ENCODE results near the gene NDUFS1. TPM values are rescaled to one million over a fixed set of nuclear protein-coding genes. Genes with fewer than 3 reads are reported as not detected.

Gene NDUFS1
- total and polyA plus RNA-seq, 2 donors (not counting 1 experiment from before 2014, with no cell fraction given), result 12.3 to 46.3 TPM

GRCh38 chr2:206150168-206150567 lies 9.1 kb downstream of the NDUFS1 start:
- Histone ChIP-seq H2AFZ (ENCODE audit: insufficient read depth, low read depth, low read length, poor library complexity, severe bottlenecking) (no peak overlapping the region), H3K4me1 (ENCODE audit: control insufficient read depth in 2 of 2, insufficient read depth in 2 of 2, low read length in 2 of 2) (no peaks in the 10 kb centered on the region), H3K9ac (ENCODE audit: low read length) (no peak overlapping the region), H3K9me3 (ENCODE audit: control extremely low read depth in 1 of 3, control insufficient read depth in 2 of 3, insufficient read depth in 1 of 3, low read length in 2 of 3) (no peaks in the 10 kb centered on the region), H3K4me3 (ENCODE audit: control extremely low read depth in 1 of 5, extremely low read depth in 1 of 5, insufficient read depth in 1 of 5, low read depth in 2 of 5, low read length in 4 of 5) (no peak overlapping the region), H3K36me3 (replicated peaks in 1 of 2; ENCODE audit: control extremely low read depth in 1 of 2, control insufficient read depth in 1 of 2, extremely low read depth in 1 of 2, insufficient read depth in 2 of 2, low read length in 1 of 2) (peaks cover 10 to 54% of the 10 kb centered on the region in 2 experiments), H3K4me2 (replicated peaks; ENCODE audit: low read depth, low read length, poor library complexity, severe bottlenecking) (no peak overlapping the region), H4K20me1 (ENCODE audit: control insufficient read depth, insufficient read depth, low read length, poor library complexity, severe bottlenecking) (peaks cover 24% of the 10 kb centered on the region), H3K27me3 (replicated peaks in 1 of 4; ENCODE audit: control extremely low read depth in 1 of 4, control insufficient read depth in 3 of 4, insufficient read depth in 4 of 4, low read length in 3 of 4) (no peaks in the 10 kb centered on the region), H3K27ac (ENCODE audit: low read length in 2 of 2) (peak overlapping the region in 1 of 2 donors; percentile 2), H3K79me2 (ENCODE audit: control insufficient read depth, insufficient read depth, low read length) (peaks cover 27% of the 10 kb centered on the region)
- H3K27ac Mint-ChIP-seq, result no peak overlapping the region
- ChIA-PET CTCF (interaction anchor here (0.6 kb wide), 1 partner anchor 32 kb away, joined by 4 read pairs; no protein-coding TSS in a partner anchor), POLR2A (no interaction called here)
- no peak for TF ChIP-seq EZH2 (IDR thresholded peaks at IDR 0.05; ENCODE audit: borderline replicate concordance, insufficient read depth, low read depth, low read length, poor library complexity, severe bottlenecking)
- TF ChIP-seq CTCF (IDR thresholded peaks at IDR 0.05), result no peak
- peaks cover 10% of the 10 kb centered on the region for H3K4me1 Mint-ChIP-seq
- H3K4me3 Mint-ChIP-seq, result no peak overlapping the region
- H3K27me3 Mint-ChIP-seq, result no peaks in the 10 kb centered on the region
- ATAC-seq (ENCODE audit: low read depth), result no peak
- intact Hi-C loops (cut with micrococcal nuclease), result no loop called here
- H3K9me3 Mint-ChIP-seq (ENCODE audit: insufficient read depth), result no peaks in the 10 kb centered on the region
- no peak for DNase-seq
- 100% methylated on average over 1 of the region's 1 CpG for WGBS (ENCODE audit: insufficient coverage)

- CTCF ChIA-PET, result no interaction called here
- Histone ChIP-seq H3K79me2 (ENCODE audit: control insufficient read depth, insufficient read depth, low read length) (peaks cover 20% of the 10 kb centered on the region), H3K9ac (ENCODE audit: low read length) (no peak overlapping the region), H3K27me3 (replicated peaks in 1 of 4; ENCODE audit: control extremely low read depth in 1 of 4, control insufficient read depth in 3 of 4, insufficient read depth in 4 of 4, low read length in 3 of 4) (no peaks in the 10 kb centered on the region), H3K4me1 (ENCODE audit: control insufficient read depth in 2 of 2, insufficient read depth in 2 of 2, low read length in 2 of 2) (no peaks in the 10 kb centered on the region), H3K36me3 (replicated peaks in 1 of 2; ENCODE audit: control extremely low read depth in 1 of 2, control insufficient read depth in 1 of 2, extremely low read depth in 1 of 2, insufficient read depth in 2 of 2, low read length in 1 of 2) (peaks cover 10 to 62% of the 10 kb centered on the region in 2 experiments), H3K4me3 (ENCODE audit: control extremely low read depth in 1 of 5, extremely low read depth in 1 of 5, insufficient read depth in 1 of 5, low read depth in 2 of 5, low read length in 4 of 5) (no peak overlapping the region), H2AFZ (ENCODE audit: insufficient read depth, low read depth, low read length, poor library complexity, severe bottlenecking) (no peak overlapping the region), H3K27ac (ENCODE audit: low read length in 2 of 2) (no peak overlapping the region), H3K4me2 (replicated peaks; ENCODE audit: low read depth, low read length, poor library complexity, severe bottlenecking) (no peak overlapping the region), H4K20me1 (ENCODE audit: control insufficient read depth, insufficient read depth, low read length, poor library complexity, severe bottlenecking) (peaks cover 20% of the 10 kb centered on the region), H3K9me3 (ENCODE audit: control extremely low read depth in 1 of 3, control insufficient read depth in 2 of 3, insufficient read depth in 1 of 3, low read length in 2 of 3) (no peaks in the 10 kb centered on the region)
- WGBS (ENCODE audit: insufficient coverage), result no CpG with 5 or more reads among the region's 1 CpG
- no peaks in the 10 kb centered on the region for H3K27me3 Mint-ChIP-seq
- TF ChIP-seq CTCF (IDR thresholded peaks at IDR 0.05) (no peak), EZH2 (IDR thresholded peaks at IDR 0.05; ENCODE audit: borderline replicate concordance, insufficient read depth, low read depth, low read length, poor library complexity, severe bottlenecking) (no peak)
- no peak for ATAC-seq (ENCODE audit: low read depth)
- no peak overlapping the region for H3K4me3 Mint-ChIP-seq
- POLR2A ChIA-PET, result no interaction called here
- intact Hi-C loops (cut with micrococcal nuclease), result no loop called here
- DNase-seq, result no peak
- H3K27ac Mint-ChIP-seq, result no peak overlapping the region
- peaks cover 10% of the 10 kb centered on the region for H3K4me1 Mint-ChIP-seq
- H3K9me3 Mint-ChIP-seq (ENCODE audit: insufficient read depth), result no peaks in the 10 kb centered on the region
These were observed 9.9 kb downstream of the NDUFS1 start for GRCh38 chr2:206149330-206149729.

All from B cell (primary cell).